KG1 (cell line): Measurements from ENCODE around the gene SLC36A1.

ENCODE experiments used
- DNase-seq: peaks from one replicate; lab custom pipeline; 2025; lab: John Stamatoyannopoulos, UW

The SLC36A1 gene

GRCh38 chr5:151534350-151534749 is 86.9 kb downstream of the SLC36A1 start:
- no peak for DNase-seq

GRCh38 chr5:151537044-151537443 is 89.6 kb downstream of the SLC36A1 start:
- DNase-seq = no peak

GRCh38 chr5:151541571-151541970 is 94.2 kb downstream of the SLC36A1 start:
- no peak for DNase-seq
